ENCODE measurements around the gene ARHGEF28. TPM values are rescaled to one million over a fixed set of nuclear protein-coding genes. Genes with fewer than 3 reads are reported as not detected.

Gene ARHGEF28
- total RNA-seq, 1 donor from 2014 or later, result 8.5 TPM

DNA sequence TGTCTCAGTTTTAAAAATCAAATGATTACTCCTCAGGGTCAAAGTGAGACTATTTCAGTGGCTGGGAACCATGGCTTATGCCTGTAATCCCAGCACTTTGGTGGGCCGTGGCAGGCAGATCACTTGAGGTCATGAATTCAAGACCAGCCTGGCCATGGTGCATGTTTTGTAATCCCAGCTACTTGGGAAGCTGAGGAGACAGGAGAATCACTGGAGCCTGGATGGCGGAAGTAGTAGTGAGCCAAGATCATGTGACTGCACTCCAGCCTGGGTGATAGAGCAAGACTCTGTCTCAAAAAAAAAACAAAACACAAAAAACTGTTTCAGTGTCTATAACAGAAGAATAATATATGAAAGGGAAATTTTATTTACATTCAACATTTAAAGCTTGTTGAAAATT is 182.9 kb downstream of the ARHGEF28 start:
- Mint-ChIP-seq H3K36me3 (ENCODE audit: low read depth, unreplicated experiment) (no peaks in the 10 kb centered on the region), H3K9me3 (ENCODE audit: unreplicated experiment) (no peaks in the 10 kb centered on the region), H3K4me3 (ENCODE audit: unreplicated experiment) (no peak overlapping the region), H3K27ac (ENCODE audit: unreplicated experiment) (no peak overlapping the region), H3K4me1 (ENCODE audit: low read depth, unreplicated experiment) (peaks cover 14% of the 10 kb centered on the region), H3K27me3 (ENCODE audit: low read depth, unreplicated experiment) (no peaks in the 10 kb centered on the region)
- H3K36me3 ChIP-seq (ENCODE audit: insufficient read depth, low read length), result no peaks in the 10 kb centered on the region
- no peak overlapping the region for H3K9ac ChIP-seq (ENCODE audit: low read length)
- FAIRE-seq, result no peak
- H3K4me2 ChIP-seq (ENCODE audit: low read length), result no peak overlapping the region
- no peak overlapping the region for H3K4me3 ChIP-seq (ENCODE audit: insufficient read depth, low read depth, low read length)
- no peak overlapping the region for H3K27ac ChIP-seq (ENCODE audit: low read depth, low read length)
- H2AFZ ChIP-seq (ENCODE audit: low read depth, low read length), result no peak overlapping the region
- H3K27me3 ChIP-seq (ENCODE audit: insufficient read depth, low read length), result no peaks in the 10 kb centered on the region
- no peaks in the 10 kb centered on the region for H3K9me3 ChIP-seq (ENCODE audit: insufficient read depth, low read depth, low read length)
- H4K20me1 ChIP-seq (ENCODE audit: insufficient read depth, low read length), result no peaks in the 10 kb centered on the region
- DNase-seq (ENCODE audit: low read depth), result no peak
- peaks cover 10% of the 10 kb centered on the region for H3K4me1 ChIP-seq (ENCODE audit: insufficient read depth, low read length)
- no peaks in the 10 kb centered on the region for H3K79me2 ChIP-seq (ENCODE audit: insufficient read depth, low read length)
- TF ChIP-seq, protein P1, sequence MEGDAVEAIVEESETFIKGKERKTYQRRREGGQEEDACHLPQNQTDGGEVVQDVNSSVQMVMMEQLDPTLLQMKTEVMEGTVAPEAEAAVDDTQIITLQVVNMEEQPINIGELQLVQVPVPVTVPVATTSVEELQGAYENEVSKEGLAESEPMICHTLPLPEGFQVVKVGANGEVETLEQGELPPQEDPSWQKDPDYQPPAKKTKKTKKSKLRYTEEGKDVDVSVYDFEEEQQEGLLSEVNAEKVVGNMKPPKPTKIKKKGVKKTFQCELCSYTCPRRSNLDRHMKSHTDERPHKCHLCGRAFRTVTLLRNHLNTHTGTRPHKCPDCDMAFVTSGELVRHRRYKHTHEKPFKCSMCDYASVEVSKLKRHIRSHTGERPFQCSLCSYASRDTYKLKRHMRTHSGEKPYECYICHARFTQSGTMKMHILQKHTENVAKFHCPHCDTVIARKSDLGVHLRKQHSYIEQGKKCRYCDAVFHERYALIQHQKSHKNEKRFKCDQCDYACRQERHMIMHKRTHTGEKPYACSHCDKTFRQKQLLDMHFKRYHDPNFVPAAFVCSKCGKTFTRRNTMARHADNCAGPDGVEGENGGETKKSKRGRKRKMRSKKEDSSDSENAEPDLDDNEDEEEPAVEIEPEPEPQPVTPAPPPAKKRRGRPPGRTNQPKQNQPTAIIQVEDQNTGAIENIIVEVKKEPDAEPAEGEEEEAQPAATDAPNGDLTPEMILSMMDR (IDR thresholded peaks at IDR 0.05; ENCODE audit: insufficient read depth, low read depth, low read length), result no peak
- no peak for TF ChIP-seq EZH2 (IDR thresholded peaks at IDR 0.05; ENCODE audit: insufficient read depth, low read length)

DNA sequence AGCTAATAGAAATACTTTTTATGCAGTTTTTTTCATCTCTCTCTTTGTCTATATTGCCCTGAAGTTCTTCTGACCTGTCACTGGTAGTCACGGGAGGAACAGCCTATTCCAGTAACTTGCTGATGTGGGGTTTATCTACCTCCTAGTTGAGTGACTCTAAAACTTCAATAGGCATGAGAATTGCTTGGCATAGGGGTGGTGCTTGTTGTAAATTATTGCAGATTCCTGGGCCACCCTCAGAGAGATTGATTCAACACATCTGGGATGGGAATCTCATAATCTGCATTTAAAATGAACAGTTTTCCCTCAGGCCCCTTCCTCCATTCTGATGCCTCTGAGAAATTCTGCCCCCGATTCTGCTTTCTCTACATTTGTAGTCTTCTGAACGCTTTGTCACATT is 184.4 kb downstream of the ARHGEF28 start:
- H3K79me2 ChIP-seq (ENCODE audit: insufficient read depth, low read length), result no peaks in the 10 kb centered on the region
- Mint-ChIP-seq H3K4me1 (ENCODE audit: low read depth, unreplicated experiment) (peaks cover 19% of the 10 kb centered on the region), H3K27ac (ENCODE audit: unreplicated experiment) (no peak overlapping the region), H3K9me3 (ENCODE audit: unreplicated experiment) (no peaks in the 10 kb centered on the region), H3K27me3 (ENCODE audit: low read depth, unreplicated experiment) (no peaks in the 10 kb centered on the region), H3K4me3 (ENCODE audit: unreplicated experiment) (no peak overlapping the region), H3K36me3 (ENCODE audit: low read depth, unreplicated experiment) (no peaks in the 10 kb centered on the region)
- H3K4me2 ChIP-seq (ENCODE audit: low read length), result no peak overlapping the region
- no peaks in the 10 kb centered on the region for H4K20me1 ChIP-seq (ENCODE audit: insufficient read depth, low read length)
- DNase-seq (ENCODE audit: low read depth), result no peak
- no peak overlapping the region for H2AFZ ChIP-seq (ENCODE audit: low read depth, low read length)
- H3K4me1 ChIP-seq (ENCODE audit: insufficient read depth, low read length), result peaks cover 12% of the 10 kb centered on the region
- no peaks in the 10 kb centered on the region for H3K9me3 ChIP-seq (ENCODE audit: insufficient read depth, low read depth, low read length)
- no peak overlapping the region for H3K4me3 ChIP-seq (ENCODE audit: insufficient read depth, low read depth, low read length)
- no peak for TF ChIP-seq EZH2 (IDR thresholded peaks at IDR 0.05; ENCODE audit: insufficient read depth, low read length)
- TF ChIP-seq, protein P1 (IDR thresholded peaks at IDR 0.05; ENCODE audit: insufficient read depth, low read depth, low read length), result no peak
- no peak for FAIRE-seq
- no peak overlapping the region for H3K9ac ChIP-seq (ENCODE audit: low read length)
- H3K27me3 ChIP-seq (ENCODE audit: insufficient read depth, low read length), result no peaks in the 10 kb centered on the region
- H3K27ac ChIP-seq (ENCODE audit: low read depth, low read length), result no peak overlapping the region
- no peaks in the 10 kb centered on the region for H3K36me3 ChIP-seq (ENCODE audit: insufficient read depth, low read length)

DNA sequence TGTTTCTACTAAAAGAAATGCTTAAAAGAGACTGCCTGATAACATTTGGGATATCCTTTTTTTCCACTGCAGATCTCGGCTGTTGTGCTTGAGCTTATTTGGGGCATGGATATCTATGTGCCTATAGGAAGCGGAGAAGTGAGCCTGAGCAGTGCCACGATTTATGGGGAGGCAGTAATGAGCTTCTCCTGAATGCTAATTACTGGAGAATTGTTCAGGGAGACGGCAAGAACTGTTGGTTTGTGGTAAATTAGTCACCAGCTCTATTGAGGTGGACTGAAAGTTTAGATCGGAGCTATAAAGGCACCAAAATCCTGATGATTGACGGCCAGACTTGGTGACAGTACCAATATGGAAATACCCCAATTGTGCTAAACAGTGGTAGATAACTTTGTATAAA is 186.5 kb downstream of the ARHGEF28 start:
- Mint-ChIP-seq H3K36me3 (ENCODE audit: low read depth, unreplicated experiment) (no peaks in the 10 kb centered on the region), H3K4me3 (ENCODE audit: unreplicated experiment) (no peak overlapping the region), H3K27ac (ENCODE audit: unreplicated experiment) (no peak overlapping the region), H3K27me3 (ENCODE audit: low read depth, unreplicated experiment) (no peaks in the 10 kb centered on the region), H3K4me1 (ENCODE audit: low read depth, unreplicated experiment) (peaks cover 32% of the 10 kb centered on the region), H3K9me3 (ENCODE audit: unreplicated experiment) (no peaks in the 10 kb centered on the region)
- Histone ChIP-seq H3K27me3 (ENCODE audit: insufficient read depth, low read length) (no peaks in the 10 kb centered on the region), H3K27ac (ENCODE audit: low read depth, low read length) (peak overlapping the region; percentile 24), H3K4me3 (ENCODE audit: insufficient read depth, low read depth, low read length) (peak overlapping the region; percentile 3), H3K36me3 (ENCODE audit: insufficient read depth, low read length) (no peaks in the 10 kb centered on the region), H3K9me3 (ENCODE audit: insufficient read depth, low read depth, low read length) (no peaks in the 10 kb centered on the region), H3K9ac (ENCODE audit: low read length) (peak overlapping the region; percentile 7), H3K4me2 (ENCODE audit: low read length) (peak overlapping the region; percentile 54), H3K79me2 (ENCODE audit: insufficient read depth, low read length) (no peaks in the 10 kb centered on the region), H2AFZ (ENCODE audit: low read depth, low read length) (no peak overlapping the region), H4K20me1 (ENCODE audit: insufficient read depth, low read length) (no peaks in the 10 kb centered on the region), H3K4me1 (ENCODE audit: insufficient read depth, low read length) (peaks cover 29% of the 10 kb centered on the region)
- DNase-seq (ENCODE audit: low read depth) (peak; percentile 63), FAIRE-seq (peak; percentile 20)
- TF ChIP-seq, protein P1 (IDR thresholded peaks at IDR 0.05; ENCODE audit: insufficient read depth, low read depth, low read length), result no peak
